Right lobe of liver (tissue), 6 donors: Measurements from ENCODE around the gene TLCD3B. TPM values are rescaled to one million over a fixed set of nuclear protein-coding genes. Genes with fewer than 3 reads are reported as not detected.

Experiments
- ATAC-seq, 4 donors: fragments of 200-7000 bp; cut with Tn5 transposase; one replicate each; pipeline ENCODE4 v1.9.1; 2020; ENCODE audit warnings: mild to moderate bottlenecking in 4 of 4, moderate library complexity in 4 of 4
- DNase-seq, 3 donors: peaks; one replicate each; pipeline ENCODE4 v3.0.0-alpha.2; 2020
- H3K27ac ChIP-seq, 3 donors: fragments of 200-600 bp; one replicate each; pipeline ENCODE4 v1.8.0; 2022
- H3K27me3 ChIP-seq, 2 donors: fragments of 200-600 bp; one replicate each; pipeline ENCODE4 v1.8.0; 2022
- H3K36me3 ChIP-seq, 4 donors: fragments of 200-600 bp; sonication (generic) in 1 of 4; one replicate each; pipeline versions ENCODE4 v1.5.1 to v1.8.0; 2017 to 2022; ENCODE audit warnings: control low read depth in 1 of 4
- H3K4me1 ChIP-seq, 4 donors: fragments of 200-600 bp; sonication (generic) in 1 of 4; one replicate each; pipeline versions ENCODE4 v1.5.1 to v1.8.0; 2017 to 2022; ENCODE audit warnings: control low read depth in 1 of 4
- H3K4me3 ChIP-seq, 3 donors: fragments of 200-600 bp; one replicate each; pipeline ENCODE4 v1.8.0; 2022
- H3K9me3 ChIP-seq, 4 donors: fragments of 200-600 bp; sonication (generic) in 1 of 4; one replicate each; pipeline versions ENCODE4 v1.5.1 to v1.8.0; 2017 to 2022; ENCODE audit warnings: control low read depth in 1 of 4
- CTCF ChIP-seq, 4 donors: fragments of 200-600 bp in 3 of 4; fragments of 450-650 bp in 1 of 4; IDR thresholded peaks; one replicate each; pipeline versions ENCODE4 v1.5.1 to v1.8.0; 2016 to 2022; ENCODE audit warnings: antibody characterized with exemption in 4 of 4, mild to moderate bottlenecking in 2 of 4
- POLR2A ChIP-seq: fragments of 450-650 bp; IDR thresholded peaks from one replicate; pipeline ENCODE4 v1.6.1; 2017; ENCODE audit warnings: antibody characterized with exemption, mild to moderate bottlenecking
- WGBS: methylation state at CpG from one replicate; pipeline ENCODE4 v1.1.6; 2018; ENCODE audit warnings: low coverage, low lambda C conversion rate; ENCODE audit not compliant: insufficient coverage; ENCODE audit errors: missing lambda C conversion rate; 5-methylcytosine and 5-hydroxymethylcytosine counted together
- intact Hi-C, 2 donors: fragments of 100-400 bp; cut with DNase I; formaldehyde crosslinking; loops; one replicate each; pipeline versions ENCODE4 v1.11.2 to v1.14.1; 2022
- long read RNA-seq: library from polyadenylated mRNA; unstranded; transcript quantifications from one replicate; pipeline ENCODE4 v2.0.0, GENCODE V29; 2019
- total RNA-seq, 6 experiments: library from RNA; depleted of rRNA in 2 of 6; stranded (reverse); fragments of >200 nt in 2 of 6; fragmentation: NEBNext Ultra II Directional in 3 of 6; extraction: Animal tissue kit (Norgen Biotek cat#: 25700) in 3 of 6; gene quantifications; one replicate each; pipeline versions ENCODE4 v1.1.0 to v1.2.4, GENCODE V29; 2016 to 2023
- donor health status: DM: no; HTN: yes; CAD: no.
- donor health status: DM: no; HTN: no; CAD: no.
- donor health status: DM: no; HTN: no; CAD: no.
- donor health status: DM: no; HTN: yes; CAD: no.
- donor health status: DM: no; HTN: yes; CAD: no.

Gene TLCD3B, protein sequence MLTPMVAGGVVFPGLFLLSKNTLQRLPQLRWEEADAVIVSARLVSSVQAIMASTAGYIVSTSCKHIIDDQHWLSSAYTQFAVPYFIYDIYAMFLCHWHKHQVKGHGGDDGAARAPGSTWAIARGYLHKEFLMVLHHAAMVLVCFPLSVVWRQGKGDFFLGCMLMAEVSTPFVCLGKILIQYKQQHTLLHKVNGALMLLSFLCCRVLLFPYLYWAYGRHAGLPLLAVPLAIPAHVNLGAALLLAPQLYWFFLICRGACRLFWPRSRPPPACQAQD
- total RNA-seq, result not detected
- long read RNA-seq, result 0 reads

DNA sequence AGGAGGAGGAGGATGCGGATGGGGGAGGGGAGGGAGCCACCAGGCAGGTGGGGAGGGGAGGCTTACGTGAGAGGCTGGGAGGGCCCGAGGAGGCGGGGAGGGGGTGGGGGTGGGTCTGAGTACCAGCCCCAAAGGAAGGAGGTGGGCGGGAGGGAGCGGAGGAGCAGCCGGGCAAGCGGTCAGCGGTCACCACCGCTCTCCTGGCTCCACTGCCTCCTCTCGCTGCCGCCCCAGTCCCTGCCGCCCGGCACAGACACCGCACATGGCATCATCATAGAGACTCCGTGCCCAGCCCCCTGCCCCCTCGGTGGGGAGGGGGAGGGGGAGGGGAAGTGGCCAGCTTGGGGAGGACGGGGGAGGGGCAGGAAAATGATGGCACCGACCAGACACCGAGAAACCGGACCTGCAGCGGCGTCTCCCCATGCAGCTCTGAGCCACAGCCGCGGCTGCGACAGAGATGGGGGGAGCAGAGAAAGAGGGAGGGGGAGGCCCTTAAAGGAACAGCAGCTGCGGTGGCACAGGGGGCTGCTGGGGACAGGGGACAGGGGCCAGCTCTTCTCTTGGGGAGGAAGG lies at the start of gene TLCD3B:
TLCD3B (minus strand) TSS at position 431 of the 573 bp plus-strand sequence. CDS start 744 bp downstream, outside the sequence.
- intact Hi-C loops, result no loop called here
- no peaks in the 10 kb centered on the region for H3K36me3 ChIP-seq
- DNase-seq (no peak), ATAC-seq (peak in 1 of 4 donors; percentile 13)
- TF ChIP-seq CTCF (IDR thresholded peaks at IDR 0.05), result no peak
- no peak for TF ChIP-seq POLR2A
- H3K27me3 ChIP-seq, result no peaks in the 10 kb centered on the region
- WGBS, result 3% methylated on average over 19 of the region's 27 CpGs
- H3K27ac ChIP-seq, result no peak within 1 kb of the TSS
- no peak within 1 kb of the TSS for H3K4me3 ChIP-seq
- no peaks in the 10 kb centered on the region for H3K9me3 ChIP-seq
- H3K4me1 ChIP-seq, result no peaks in the 10 kb centered on the region

DNA sequence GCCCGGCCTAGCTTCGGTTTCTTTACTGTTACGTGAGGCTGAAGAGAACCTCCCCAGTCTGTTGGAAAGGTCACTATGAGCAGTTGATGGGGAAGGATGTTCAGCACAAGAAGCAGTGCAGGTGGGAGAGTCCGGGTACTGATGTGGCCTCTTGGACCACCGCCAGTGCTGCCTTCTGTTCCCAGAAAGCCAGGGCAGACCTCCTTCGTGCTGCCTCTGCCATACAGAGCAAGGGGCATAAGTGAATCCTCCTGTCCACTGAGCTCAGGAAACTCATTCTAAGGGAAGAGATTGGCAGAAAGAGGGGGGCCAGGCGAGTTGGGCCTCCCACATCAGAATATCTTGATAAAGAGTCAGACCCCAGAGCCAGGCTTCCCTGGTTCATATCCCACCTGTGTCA lies 48.4 kb upstream of the TLCD3B start:
- no peak for DNase-seq
- intact Hi-C loops, result no loop called here
- Histone ChIP-seq H3K4me1 (peaks cover 0 to 26% (median 12%) of the 10 kb centered on the region in 4 donors), H3K9me3 (no peaks in the 10 kb centered on the region), H3K27ac (no peak overlapping the region), H3K36me3 (peaks cover 0 to 52% (median 20%) of the 10 kb centered on the region in 4 donors), H3K4me3 (no peak overlapping the region), H3K27me3 (no peaks in the 10 kb centered on the region)
- no peak for ATAC-seq
- TF ChIP-seq POLR2A (no peak), CTCF (IDR thresholded peaks at IDR 0.05) (no peak)
- 88% methylated on average over 2 of the region's 7 CpGs for WGBS

DNA sequence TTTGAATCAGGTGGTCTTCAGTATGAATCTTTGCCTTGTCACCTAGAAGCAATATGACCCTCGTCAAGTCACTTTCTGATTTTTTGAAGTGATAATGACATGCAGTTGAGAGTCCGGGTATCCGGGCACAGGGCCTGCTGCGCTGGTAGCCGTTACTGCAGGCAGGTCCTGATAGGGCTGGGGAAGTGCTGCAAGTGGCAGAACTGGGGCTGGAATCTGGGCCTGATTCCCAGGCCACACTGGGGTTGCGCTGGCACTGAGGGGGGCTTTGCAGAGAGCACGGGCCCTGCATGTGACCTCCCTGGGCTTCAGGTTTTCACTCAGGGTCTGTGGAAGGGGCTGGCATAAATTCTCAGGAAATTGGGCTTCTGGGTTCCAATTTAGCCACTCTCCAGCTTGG lies 47.7 kb upstream of the TLCD3B start:
- DNase-seq (no peak), ATAC-seq (no peak)
- intact Hi-C loops, result no loop called here

GRCh38 chr16:30077656-30078055 lies 46.6 kb upstream of the TLCD3B start:
- ATAC-seq (no peak), DNase-seq (no peak)
- WGBS, result 63% methylated on average over 5 of the region's 6 CpGs
- no peaks in the 10 kb centered on the region for H3K9me3 ChIP-seq
- H3K36me3 ChIP-seq, result peaks cover 0 to 34% (median 16%) of the 10 kb centered on the region in 4 donors
- intact Hi-C loops, result no loop called here
- no peak overlapping the region for H3K4me3 ChIP-seq
- peaks cover 0 to 26% (median 12%) of the 10 kb centered on the region in 4 donors for H3K4me1 ChIP-seq
- TF ChIP-seq POLR2A (no peak), CTCF (IDR thresholded peaks at IDR 0.05) (no peak)
- H3K27me3 ChIP-seq, result no peaks in the 10 kb centered on the region
- H3K27ac ChIP-seq, result no peak overlapping the region

More for the DNA sequence above, 47.7 kb upstream of the TLCD3B start:
- Histone ChIP-seq H3K4me3 (no peak overlapping the region), H3K27ac (no peak overlapping the region), H3K9me3 (no peaks in the 10 kb centered on the region), H3K36me3 (peaks cover 0 to 45% (median 18%) of the 10 kb centered on the region in 4 donors), H3K27me3 (no peaks in the 10 kb centered on the region), H3K4me1 (peaks cover 0 to 26% (median 12%) of the 10 kb centered on the region in 4 donors)
- no peak for TF ChIP-seq CTCF (IDR thresholded peaks at IDR 0.05)
- no peak for TF ChIP-seq POLR2A
- WGBS, result 67% methylated on average over 5 of the region's 7 CpGs
